Spleen (tissue), 11 donors: ENCODE measurements around the gene TBL1XR1. TPM values are rescaled to one million over a fixed set of nuclear protein-coding genes. Genes with fewer than 3 reads are reported as not detected.

ENCODE experiments used
- DNase-seq: peaks from one replicate; pipeline ENCODE4 v3.0.0-alpha.2; 2020
- H3K27ac ChIP-seq, 8 donors: fragments of 200-600 bp; sonication (generic) in 7 of 8; 1 replicate in 4 of 8; 2 replicates in 4 of 8; pipeline versions ENCODE4 v1.5.0 to v1.8.0; 2016 to 2021; ENCODE audit warnings: inconsistent platforms in 4 of 8, mild to moderate bottlenecking in 4 of 8, moderate library complexity in 1 of 8
- H3K27me3 ChIP-seq, 7 donors: fragments of 200-600 bp; sonication (generic) in 6 of 7; replicated peaks in 1 of 7; 1 replicate in 4 of 7; 2 replicates in 3 of 7; pipeline versions ENCODE4 v1.5.0 to v1.8.0; 2016 to 2021; ENCODE audit warnings: inconsistent platforms in 3 of 7, mild to moderate bottlenecking in 1 of 7
- H3K36me3 ChIP-seq, 6 donors: fragments of 200-600 bp; sonication (generic) in 5 of 6; 1 replicate in 4 of 6; 2 replicates in 2 of 6; pipeline versions ENCODE4 v1.5.0 to v1.8.0; 2016 to 2021; ENCODE audit warnings: inconsistent platforms in 2 of 6
- H3K4me1 ChIP-seq, 6 donors: fragments of 200-600 bp; sonication (generic) in 5 of 6; 1 replicate in 3 of 6; 2 replicates in 3 of 6; pipeline versions ENCODE4 v1.5.0 to v1.8.0; 2016 to 2021; ENCODE audit warnings: inconsistent platforms in 3 of 6
- H3K4me3 ChIP-seq, 8 donors: fragments of 200-600 bp; sonication (generic) in 7 of 8; 1 replicate in 4 of 8; 2 replicates in 4 of 8; pipeline versions ENCODE4 v1.5.0 to v1.8.0; 2016 to 2021; ENCODE audit warnings: inconsistent platforms in 4 of 8, mild to moderate bottlenecking in 4 of 8, moderate library complexity in 2 of 8
- H3K9me3 ChIP-seq, 8 donors: fragments of 200-600 bp; sonication (generic) in 7 of 8; 1 replicate in 4 of 8; 2 replicates in 4 of 8; pipeline versions ENCODE4 v1.5.0 to v1.8.0; 2016 to 2021; ENCODE audit warnings: inconsistent platforms in 4 of 8
- POLR2A ChIP-seq, 3 donors: fragments of 450-650 bp; IDR thresholded peaks; one replicate each; pipeline ENCODE4 v1.5.1; 2017; ENCODE audit warnings: antibody characterized with exemption in 3 of 3, mild to moderate bottlenecking in 1 of 3
- POLR2AphosphoS5 ChIP-seq, 3 donors: sonication (generic); formaldehyde crosslinking; IDR thresholded peaks; one replicate each; pipeline ENCODE4 v1.5.1; 2017; ENCODE audit warnings: antibody characterized with exemption in 3 of 3
- WGBS, 5 donors: extraction: QIAGEN DNeasy Blood & Tissue Kit in 3 of 5; methylation state at CpG; one replicate each; pipeline versions ENCODE4 v1.1.5 to v1.1.7; 2013 to 2018; 5-methylcytosine and 5-hydroxymethylcytosine counted together
- intact Hi-C: fragments of 100-400 bp; cut with DNase I; formaldehyde crosslinking; loops from one replicate; pipeline ENCODE4 v1.15.0; 2023; ENCODE audit warnings: low total_unique reads
- polyA plus RNA-seq, 3 donors: library from polyadenylated mRNA; stranded (reverse); fragments of 200-250 nt; gene quantifications; one replicate each; pipeline ENCODE4 v1.2.1, GENCODE V29; 2013
- total RNA-seq, 7 donors: library from RNA; depleted of rRNA in 3 of 7; stranded (reverse); fragments of >200 nt in 3 of 7; fragmentation: NEBNext Ultra II Directional in 4 of 7; extraction: Animal tissue kit (Norgen Biotek cat#: 25700) in 4 of 7; gene quantifications; one replicate each; pipeline versions ENCODE4 v1.1.0 to v1.2.1, GENCODE V29; 2016 to 2021
- TF ChIP-seq, protein P1 (sequence below), 11 experiments: fragments of 200-600 bp in 7 of 11; fragments of 450-650 bp in 4 of 11; sonication (generic) in 4 of 11; IDR thresholded peaks in 8 of 11; conservative IDR thresholded peaks in 3 of 11; 1 replicate in 7 of 11; 2 replicates in 4 of 11; pipeline versions ENCODE4 v1.4.0 to v1.8.0; 2016 to 2021; ENCODE audit warnings: antibody characterized with exemption in 11 of 11, inconsistent platforms in 4 of 11, mild to moderate bottlenecking in 1 of 11
- donor health status: healthy with polysubstance abuse.
- donor health status: DM: no; HTN: no; CAD: no; lungs with moderate emphysema.
- donor health status: DM: no; HTN: no; CAD: no.
- donor health status: Bipolar disorder and iron deficiency.
- donor health status: healthy.
- donor health status: DM: no; HTN: no; CAD: no.
- donor health status: DM: yes; HTN: yes; CAD: no.

TBL1XR1 gene
- total and polyA plus RNA-seq, 10 donors = 32.4 to 168 (median 97.2) TPM

- Histone ChIP-seq H3K4me1 (no peaks in the 10 kb centered on the region), H3K4me3 (no peak overlapping the region), H3K27ac (no peak overlapping the region), H3K36me3 (no peaks in the 10 kb centered on the region), H3K27me3 (no peaks in the 10 kb centered on the region), H3K9me3 (peaks cover 0 to 12% (median 8%) of the 10 kb centered on the region in 8 donors)
- intact Hi-C loops = no loop called here
- WGBS, 5 donors = 92 to 98% (median 96%) methylated on average over 11 of the region's 11 CpGs
- TF ChIP-seq POLR2AphosphoS5 (IDR thresholded peaks at IDR 0.05) (no peak), POLR2A (IDR thresholded peaks at IDR 0.05) (no peak)
- TF ChIP-seq, protein P1, sequence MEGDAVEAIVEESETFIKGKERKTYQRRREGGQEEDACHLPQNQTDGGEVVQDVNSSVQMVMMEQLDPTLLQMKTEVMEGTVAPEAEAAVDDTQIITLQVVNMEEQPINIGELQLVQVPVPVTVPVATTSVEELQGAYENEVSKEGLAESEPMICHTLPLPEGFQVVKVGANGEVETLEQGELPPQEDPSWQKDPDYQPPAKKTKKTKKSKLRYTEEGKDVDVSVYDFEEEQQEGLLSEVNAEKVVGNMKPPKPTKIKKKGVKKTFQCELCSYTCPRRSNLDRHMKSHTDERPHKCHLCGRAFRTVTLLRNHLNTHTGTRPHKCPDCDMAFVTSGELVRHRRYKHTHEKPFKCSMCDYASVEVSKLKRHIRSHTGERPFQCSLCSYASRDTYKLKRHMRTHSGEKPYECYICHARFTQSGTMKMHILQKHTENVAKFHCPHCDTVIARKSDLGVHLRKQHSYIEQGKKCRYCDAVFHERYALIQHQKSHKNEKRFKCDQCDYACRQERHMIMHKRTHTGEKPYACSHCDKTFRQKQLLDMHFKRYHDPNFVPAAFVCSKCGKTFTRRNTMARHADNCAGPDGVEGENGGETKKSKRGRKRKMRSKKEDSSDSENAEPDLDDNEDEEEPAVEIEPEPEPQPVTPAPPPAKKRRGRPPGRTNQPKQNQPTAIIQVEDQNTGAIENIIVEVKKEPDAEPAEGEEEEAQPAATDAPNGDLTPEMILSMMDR (IDR thresholded peaks at IDR 0.05 in 8 of 11, conservative IDR thresholded peaks at IDR 0.05 in 3 of 11) = no peak
- DNase-seq = no peak
Observed at GRCh38 chr3:176992565-176992964, 204.7 kb downstream of the TBL1XR1 start.

DNA sequence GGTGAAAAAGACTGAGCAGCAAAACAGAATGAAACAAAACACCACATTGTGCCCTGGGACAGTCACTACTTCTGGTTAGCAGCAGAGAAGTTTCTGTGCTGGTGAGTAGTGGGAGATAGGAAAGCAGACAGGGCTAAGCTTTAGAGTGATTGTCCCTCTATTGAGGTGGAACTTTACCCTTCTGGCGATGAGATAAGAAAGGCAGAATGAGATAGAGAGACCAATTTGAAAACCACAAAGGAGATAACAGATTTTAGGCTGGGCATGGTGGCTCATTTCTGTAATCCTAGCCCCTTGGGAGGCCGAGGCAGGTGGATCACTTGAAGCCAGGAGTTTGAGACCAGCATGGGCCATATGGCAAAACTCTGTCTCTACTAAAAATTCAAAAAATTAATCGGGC lies 208.5 kb downstream of the TBL1XR1 start:
- no peak for DNase-seq
- Histone ChIP-seq H3K36me3 (no peaks in the 10 kb centered on the region), H3K4me1 (no peaks in the 10 kb centered on the region), H3K27ac (no peak overlapping the region), H3K9me3 (peaks cover 0 to 12% (median 8%) of the 10 kb centered on the region in 8 donors), H3K27me3 (no peaks in the 10 kb centered on the region), H3K4me3 (no peak overlapping the region)
- intact Hi-C loops = no loop called here
- TF ChIP-seq POLR2AphosphoS5 (IDR thresholded peaks at IDR 0.05) = no peak
- TF ChIP-seq, protein P1 (IDR thresholded peaks at IDR 0.05 in 8 of 11, conservative IDR thresholded peaks at IDR 0.05 in 3 of 11) = no peak
- no peak for TF ChIP-seq POLR2A (IDR thresholded peaks at IDR 0.05)
- WGBS, 5 donors = 78 to 92% (median 86%) methylated on average over 3 of the region's 3 CpGs

DNA sequence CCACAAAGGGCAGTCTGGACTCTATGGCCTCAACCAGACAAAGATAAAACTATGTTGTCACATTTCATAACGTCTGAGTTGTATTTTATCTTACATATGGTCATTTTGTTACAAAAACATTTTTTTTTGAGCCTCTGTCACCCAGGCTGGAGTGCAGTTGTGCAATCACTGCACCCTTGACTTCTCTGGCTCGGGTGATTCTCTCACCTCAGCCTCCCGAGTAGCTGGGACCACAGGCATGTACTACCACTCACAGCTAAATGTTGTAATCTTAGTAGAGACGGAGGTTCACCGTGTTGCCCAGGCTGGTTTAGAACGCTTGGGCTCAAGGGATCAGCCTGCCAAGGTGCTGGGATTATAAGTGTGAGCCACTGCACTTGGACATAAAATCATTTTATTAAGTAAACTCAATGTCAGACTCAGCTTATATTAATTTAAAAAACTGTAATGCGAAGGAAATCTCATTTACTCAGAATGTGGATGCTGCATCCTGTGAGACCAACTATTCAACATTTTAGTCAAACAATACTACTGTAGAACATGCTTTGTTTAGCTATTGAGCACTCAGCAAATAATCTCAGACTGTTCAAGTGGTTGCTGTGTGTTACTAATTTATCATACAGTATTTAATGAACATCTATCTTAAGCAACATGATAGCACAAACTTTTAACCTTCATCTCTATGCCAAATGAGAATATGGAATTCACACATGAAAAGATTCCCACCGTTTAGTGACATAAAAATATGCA lies 209.2 kb downstream of the TBL1XR1 start:
- 70 to 81% (median 75%) methylated on average over 8 of the region's 8 CpGs for WGBS, 5 donors
- H3K27ac ChIP-seq = no peak overlapping the region
- no peak overlapping the region for H3K4me3 ChIP-seq

DNA sequence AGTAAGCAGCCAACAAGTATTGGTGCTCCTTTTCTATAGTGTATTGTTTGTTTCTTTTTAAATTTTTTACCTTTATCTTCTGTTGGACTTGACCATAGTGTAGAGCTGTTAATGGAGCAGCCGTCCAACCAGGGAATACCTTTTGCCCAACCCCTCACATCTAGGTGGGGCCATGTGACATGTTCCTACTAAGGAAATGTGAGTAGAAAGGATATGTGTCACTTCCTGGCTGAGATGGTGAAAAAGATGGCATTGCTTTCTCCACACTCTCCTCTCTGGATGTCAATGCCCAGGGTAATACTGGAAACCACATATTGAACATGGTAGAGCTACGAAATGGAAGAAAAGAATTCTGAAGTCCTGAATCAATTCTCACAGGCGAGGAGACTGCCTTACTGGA lies 218.8 kb downstream of the TBL1XR1 start:
- intact Hi-C loops = no loop called here
- Histone ChIP-seq H3K9me3 (peaks cover 0 to 17% (median 6%) of the 10 kb centered on the region in 8 donors), H3K4me3 (no peak overlapping the region), H3K36me3 (no peaks in the 10 kb centered on the region), H3K27ac (no peak overlapping the region), H3K27me3 (no peaks in the 10 kb centered on the region), H3K4me1 (no peaks in the 10 kb centered on the region)
- TF ChIP-seq, protein P1 (IDR thresholded peaks at IDR 0.05 in 8 of 11, conservative IDR thresholded peaks at IDR 0.05 in 3 of 11) = no peak
- TF ChIP-seq POLR2AphosphoS5 (IDR thresholded peaks at IDR 0.05) (no peak), POLR2A (IDR thresholded peaks at IDR 0.05) (no peak)
- DNase-seq = no peak
- WGBS, 5 donors = 79 to 93% (median 86%) methylated on average over 3 of the region's 3 CpGs

More for the DNA sequence above, 209.2 kb downstream of the TBL1XR1 start:
- TF ChIP-seq POLR2A (IDR thresholded peaks at IDR 0.05) (no peak), POLR2AphosphoS5 (IDR thresholded peaks at IDR 0.05) (no peak)
- TF ChIP-seq, protein P1 (IDR thresholded peaks at IDR 0.05 in 8 of 11, conservative IDR thresholded peaks at IDR 0.05 in 3 of 11) = no peak
- DNase-seq = no peak
- intact Hi-C loops = no loop called here
- no peaks in the 10 kb centered on the region for H3K4me1 ChIP-seq
- H3K27me3 ChIP-seq = no peaks in the 10 kb centered on the region
- H3K9me3 ChIP-seq = peaks cover 0 to 12% (median 8%) of the 10 kb centered on the region in 8 donors
- no peaks in the 10 kb centered on the region for H3K36me3 ChIP-seq
